ENCODE results near the gene PLG.
"Not testable (repeated sequence)": the region's sequence is repeated elsewhere in the genome, so short reads cannot be mapped to it uniquely, and the experiment has no call there.

PLG gene

GRCh38 chr6:160739955-160740354 is 37.9 kb downstream of the PLG start:
- Histone ChIP-seq H3K79me2 (ENCODE audit: low read length) (no peaks in the 10 kb centered on the region), H3K27ac (ENCODE audit: low read length) (no peak overlapping the region), H3K4me1 (ENCODE audit: low read length) (no peaks in the 10 kb centered on the region), H2AFZ (ENCODE audit: low read length) (no peak overlapping the region), H4K20me1 (ENCODE audit: insufficient read depth, low read length) (no peaks in the 10 kb centered on the region), H3K9ac (ENCODE audit: low read length) (no peak overlapping the region), H3K4me2 (ENCODE audit: low read depth, low read length) (no peak overlapping the region), H3K9me2 (replicated peaks; ENCODE audit: insufficient read depth, low read length) (no peaks in the 10 kb centered on the region), H3K27me3 (replicated peaks; ENCODE audit: insufficient read depth, low read length) (no peaks in the 10 kb centered on the region), H3K36me3 (replicated peaks; ENCODE audit: insufficient read depth, low read length) (no peaks in the 10 kb centered on the region), H3K9me3 (replicated peaks; ENCODE audit: insufficient read depth, low read length) (no peaks in the 10 kb centered on the region), H3F3A (ENCODE audit: insufficient read depth, low read length) (no peaks in the 10 kb centered on the region), H3K4me3 (ENCODE audit: low read length) (no peak overlapping the region)
- no peak for DNase-seq
- no peak for TF ChIP-seq EZH2phosphoT487 (IDR thresholded peaks at IDR 0.05; ENCODE audit: low read length)
- TF ChIP-seq CTCF (IDR thresholded peaks at IDR 0.05; ENCODE audit: low read length): no peak
- no peak for TF ChIP-seq EZH2 (optimal IDR thresholded peaks at IDR 0.05; ENCODE audit: low read depth, low read length)

GRCh38 chr6:160741012-160741411 is 39.0 kb downstream of the PLG start:
- H3K36me3 ChIP-seq (replicated peaks; ENCODE audit: insufficient read depth, low read length); H3K9me2 ChIP-seq (replicated peaks; ENCODE audit: insufficient read depth, low read length); H3F3A ChIP-seq (ENCODE audit: insufficient read depth, low read length); DNase-seq; H3K27me3 ChIP-seq (replicated peaks; ENCODE audit: insufficient read depth, low read length); H3K79me2 ChIP-seq (ENCODE audit: low read length); H3K9ac ChIP-seq (ENCODE audit: low read length); H3K4me1 ChIP-seq (ENCODE audit: low read length); H4K20me1 ChIP-seq (ENCODE audit: insufficient read depth, low read length); H3K4me3 ChIP-seq (ENCODE audit: low read length); H3K27ac ChIP-seq (ENCODE audit: low read length); H3K9me3 ChIP-seq (replicated peaks; ENCODE audit: insufficient read depth, low read length); H2AFZ ChIP-seq (ENCODE audit: low read length); H3K4me2 ChIP-seq (ENCODE audit: low read depth, low read length): not testable (repeated sequence)

- no peak for TF ChIP-seq CTCF (IDR thresholded peaks at IDR 0.05; ENCODE audit: low read length)
- no peaks in the 10 kb centered on the region for H3K79me2 ChIP-seq (ENCODE audit: low read length)
- no peak overlapping the region for H3K9ac ChIP-seq (ENCODE audit: low read length)
- H3K27me3 ChIP-seq (replicated peaks; ENCODE audit: insufficient read depth, low read length): no peaks in the 10 kb centered on the region
- no peak overlapping the region for H3K27ac ChIP-seq (ENCODE audit: low read length)
- no peaks in the 10 kb centered on the region for H3K36me3 ChIP-seq (replicated peaks; ENCODE audit: insufficient read depth, low read length)
- no peaks in the 10 kb centered on the region for H3K9me3 ChIP-seq (replicated peaks; ENCODE audit: insufficient read depth, low read length)
- no peaks in the 10 kb centered on the region for H3K4me1 ChIP-seq (ENCODE audit: low read length)
- no peaks in the 10 kb centered on the region for H4K20me1 ChIP-seq (ENCODE audit: insufficient read depth, low read length)
- H3F3A ChIP-seq (ENCODE audit: insufficient read depth, low read length): no peaks in the 10 kb centered on the region
- no peaks in the 10 kb centered on the region for H3K9me2 ChIP-seq (replicated peaks; ENCODE audit: insufficient read depth, low read length)
- DNase-seq: no peak
- no peak overlapping the region for H3K4me3 ChIP-seq (ENCODE audit: low read length)
- no peak overlapping the region for H3K4me2 ChIP-seq (ENCODE audit: low read depth, low read length)
- H2AFZ ChIP-seq (ENCODE audit: low read length): no peak overlapping the region
Observed at GRCh38 chr6:160742090-160742489, 40.0 kb downstream of the PLG start.

- TF ChIP-seq CTCF (IDR thresholded peaks at IDR 0.05; ENCODE audit: low read length): peak; percentile 62
- TF ChIP-seq EZH2 (optimal IDR thresholded peaks at IDR 0.05; ENCODE audit: low read depth, low read length): no peak
- Histone ChIP-seq H3K36me3 (replicated peaks; ENCODE audit: insufficient read depth, low read length) (no peaks in the 10 kb centered on the region), H3K4me1 (ENCODE audit: low read length) (no peaks in the 10 kb centered on the region), H3K4me3 (ENCODE audit: low read length) (no peak overlapping the region), H2AFZ (ENCODE audit: low read length) (no peak overlapping the region), H3K4me2 (ENCODE audit: low read depth, low read length) (no peak overlapping the region), H3K27ac (ENCODE audit: low read length) (no peak overlapping the region), H3K9me3 (replicated peaks; ENCODE audit: insufficient read depth, low read length) (no peaks in the 10 kb centered on the region), H3K9ac (ENCODE audit: low read length) (no peak overlapping the region), H3K9me2 (replicated peaks; ENCODE audit: insufficient read depth, low read length) (no peaks in the 10 kb centered on the region), H3F3A (ENCODE audit: insufficient read depth, low read length) (no peaks in the 10 kb centered on the region), H3K79me2 (ENCODE audit: low read length) (no peaks in the 10 kb centered on the region), H3K27me3 (replicated peaks; ENCODE audit: insufficient read depth, low read length) (no peaks in the 10 kb centered on the region), H4K20me1 (ENCODE audit: insufficient read depth, low read length) (no peaks in the 10 kb centered on the region)
- no peak for DNase-seq
Observed at GRCh38 chr6:160750276-160750689, 48.2 kb downstream of the PLG start.

GRCh38 chr6:160753211-160753610 is 51.2 kb downstream of the PLG start:
- H3K9me2 ChIP-seq (replicated peaks; ENCODE audit: insufficient read depth, low read length); H3K27ac ChIP-seq (ENCODE audit: low read length); H3K9ac ChIP-seq (ENCODE audit: low read length); H3K79me2 ChIP-seq (ENCODE audit: low read length); H4K20me1 ChIP-seq (ENCODE audit: insufficient read depth, low read length); H3F3A ChIP-seq (ENCODE audit: insufficient read depth, low read length); H2AFZ ChIP-seq (ENCODE audit: low read length); H3K4me1 ChIP-seq (ENCODE audit: low read length); H3K4me2 ChIP-seq (ENCODE audit: low read depth, low read length); H3K27me3 ChIP-seq (replicated peaks; ENCODE audit: insufficient read depth, low read length); H3K9me3 ChIP-seq (replicated peaks; ENCODE audit: insufficient read depth, low read length); DNase-seq; H3K4me3 ChIP-seq (ENCODE audit: low read length); H3K36me3 ChIP-seq (replicated peaks; ENCODE audit: insufficient read depth, low read length): not testable (repeated sequence)
